ENCODE results near the gene WDFY4. TPM values are rescaled to one million over a fixed set of nuclear protein-coding genes. Genes with fewer than 3 reads are reported as not detected.

Gene WDFY4
- total RNA-seq, 2 donors from 2014 or later: not detected

DNA sequence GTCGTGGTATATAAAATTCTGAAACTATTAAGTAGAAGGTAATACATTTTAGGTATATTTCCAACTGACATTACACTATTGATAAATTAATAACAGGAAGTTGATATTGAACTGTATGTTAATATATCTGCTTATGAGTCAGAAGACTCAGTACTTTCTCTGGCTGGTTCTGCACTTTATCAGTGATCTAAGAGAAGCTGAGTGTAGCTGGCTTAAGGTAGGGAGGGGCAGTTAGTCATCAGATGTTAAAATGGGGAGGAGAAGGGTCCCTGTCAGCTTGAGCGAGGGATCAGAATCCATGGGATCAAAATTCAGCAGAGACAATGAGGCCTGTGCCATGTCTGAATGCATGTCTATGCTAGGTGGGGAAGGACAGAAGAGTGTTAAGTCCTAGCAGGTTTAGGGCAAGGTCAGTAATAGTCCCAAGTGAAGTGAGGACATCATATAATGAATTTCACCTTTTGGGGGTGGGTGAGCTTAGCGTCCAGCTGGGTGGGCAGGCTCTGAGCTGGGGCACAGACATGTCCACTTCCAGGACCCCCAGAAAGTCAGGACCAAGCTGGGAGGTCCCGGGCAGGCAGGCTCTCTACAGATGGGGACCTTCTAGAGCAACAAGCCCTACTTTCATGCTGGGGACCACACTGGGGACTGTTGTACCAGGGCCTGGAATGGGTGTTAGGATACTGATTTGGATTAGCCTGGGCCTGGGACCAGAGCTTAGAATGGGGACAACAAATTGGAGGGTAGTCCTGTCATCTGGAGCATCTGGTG, 82.9 kb downstream of the WDFY4 start:
- H3K9me3 Mint-ChIP-seq: no peaks in the 10 kb centered on the region
- no peaks in the 10 kb centered on the region for H3K9me3 ChIP-seq (ENCODE audit: control insufficient read depth, low read length)
- H3K36me3 Mint-ChIP-seq (ENCODE audit: low read depth): no peaks in the 10 kb centered on the region
- no peak overlapping the region for H3K9ac ChIP-seq (ENCODE audit: extremely low read depth, low read length, poor library complexity, severe bottlenecking)
- H3K36me3 ChIP-seq (ENCODE audit: control insufficient read depth, insufficient read depth, low read length): no peaks in the 10 kb centered on the region
- H3K27ac Mint-ChIP-seq: no peak overlapping the region
- no peak overlapping the region for H3K4me3 Mint-ChIP-seq
- H3K4me1 Mint-ChIP-seq: peaks cover 6% of the 10 kb centered on the region
- no peaks in the 10 kb centered on the region for H3K27me3 ChIP-seq (ENCODE audit: control insufficient read depth, insufficient read depth, low read length, poor library complexity, severe bottlenecking)
- H3K27ac ChIP-seq (ENCODE audit: low read depth, low read length): no peak overlapping the region
- no peak for DNase-seq
- H3K4me1 ChIP-seq (ENCODE audit: control insufficient read depth, insufficient read depth, low read length): no peaks in the 10 kb centered on the region
- 75 to 83% methylated on average over 2 to 3 of the region's 4 CpGs for WGBS, 2 experiments (ENCODE audit: insufficient coverage in 1 of 2, insufficient read length in 1 of 2)
- H3K4me3 ChIP-seq (ENCODE audit: low read length): no peak overlapping the region
- H3K27me3 Mint-ChIP-seq (ENCODE audit: insufficient read depth): peaks cover 3% of the 10 kb centered on the region
- TF ChIP-seq, protein P1, sequence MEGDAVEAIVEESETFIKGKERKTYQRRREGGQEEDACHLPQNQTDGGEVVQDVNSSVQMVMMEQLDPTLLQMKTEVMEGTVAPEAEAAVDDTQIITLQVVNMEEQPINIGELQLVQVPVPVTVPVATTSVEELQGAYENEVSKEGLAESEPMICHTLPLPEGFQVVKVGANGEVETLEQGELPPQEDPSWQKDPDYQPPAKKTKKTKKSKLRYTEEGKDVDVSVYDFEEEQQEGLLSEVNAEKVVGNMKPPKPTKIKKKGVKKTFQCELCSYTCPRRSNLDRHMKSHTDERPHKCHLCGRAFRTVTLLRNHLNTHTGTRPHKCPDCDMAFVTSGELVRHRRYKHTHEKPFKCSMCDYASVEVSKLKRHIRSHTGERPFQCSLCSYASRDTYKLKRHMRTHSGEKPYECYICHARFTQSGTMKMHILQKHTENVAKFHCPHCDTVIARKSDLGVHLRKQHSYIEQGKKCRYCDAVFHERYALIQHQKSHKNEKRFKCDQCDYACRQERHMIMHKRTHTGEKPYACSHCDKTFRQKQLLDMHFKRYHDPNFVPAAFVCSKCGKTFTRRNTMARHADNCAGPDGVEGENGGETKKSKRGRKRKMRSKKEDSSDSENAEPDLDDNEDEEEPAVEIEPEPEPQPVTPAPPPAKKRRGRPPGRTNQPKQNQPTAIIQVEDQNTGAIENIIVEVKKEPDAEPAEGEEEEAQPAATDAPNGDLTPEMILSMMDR (conservative IDR thresholded peaks at IDR 0.05): no peak

DNA sequence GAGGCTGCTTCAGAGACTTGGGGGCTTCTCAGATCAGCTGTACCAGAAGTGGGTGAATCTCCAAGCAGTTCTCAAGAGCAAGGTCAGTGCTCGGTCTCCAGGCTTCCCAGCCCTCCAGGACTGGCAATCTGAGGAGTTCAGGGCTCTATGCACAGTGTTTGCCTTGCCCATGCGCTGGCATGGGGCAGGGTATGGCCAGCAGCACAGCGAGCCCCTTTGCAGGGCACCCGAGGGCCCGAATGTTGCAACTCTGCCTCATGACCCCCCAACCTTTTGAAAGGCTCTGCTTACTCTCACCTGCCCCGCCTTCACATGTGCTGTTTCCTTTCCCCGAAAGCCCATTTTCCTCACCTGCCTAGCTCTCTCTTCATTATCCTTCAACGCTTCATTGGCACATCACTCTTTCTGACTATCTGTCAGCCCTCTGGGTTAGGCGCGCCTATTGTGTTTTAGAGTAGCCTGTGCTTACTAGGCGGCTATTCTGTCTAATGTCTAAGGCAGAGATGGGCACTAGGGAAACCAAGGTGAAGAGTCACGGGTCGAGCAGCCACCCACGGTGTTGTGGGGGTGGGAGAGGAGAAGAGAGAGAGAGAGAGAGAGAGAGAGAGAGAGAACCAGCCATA, 83.6 kb downstream of the WDFY4 start:
- H3K4me1 ChIP-seq (ENCODE audit: control insufficient read depth, insufficient read depth, low read length): no peaks in the 10 kb centered on the region
- Mint-ChIP-seq H3K4me3 (no peak overlapping the region), H3K9me3 (no peaks in the 10 kb centered on the region), H3K36me3 (ENCODE audit: low read depth) (no peaks in the 10 kb centered on the region), H3K27ac (no peak overlapping the region), H3K4me1 (peaks cover 6% of the 10 kb centered on the region), H3K27me3 (ENCODE audit: insufficient read depth) (peaks cover 3% of the 10 kb centered on the region)
- 87 to 93% methylated on average over 11 to 14 of the region's 14 CpGs for WGBS, 2 experiments (ENCODE audit: insufficient coverage in 1 of 2, insufficient read length in 1 of 2)
- TF ChIP-seq, protein P1 (conservative IDR thresholded peaks at IDR 0.05): no peak
- no peaks in the 10 kb centered on the region for H3K27me3 ChIP-seq (ENCODE audit: control insufficient read depth, insufficient read depth, low read length, poor library complexity, severe bottlenecking)
- no peak overlapping the region for H3K9ac ChIP-seq (ENCODE audit: extremely low read depth, low read length, poor library complexity, severe bottlenecking)
- no peaks in the 10 kb centered on the region for H3K9me3 ChIP-seq (ENCODE audit: control insufficient read depth, low read length)
- H3K36me3 ChIP-seq (ENCODE audit: control insufficient read depth, insufficient read depth, low read length): no peaks in the 10 kb centered on the region
- DNase-seq: peak; percentile 32
- no peak overlapping the region for H3K27ac ChIP-seq (ENCODE audit: low read depth, low read length)
- H3K4me3 ChIP-seq (ENCODE audit: low read length): no peak overlapping the region

DNA sequence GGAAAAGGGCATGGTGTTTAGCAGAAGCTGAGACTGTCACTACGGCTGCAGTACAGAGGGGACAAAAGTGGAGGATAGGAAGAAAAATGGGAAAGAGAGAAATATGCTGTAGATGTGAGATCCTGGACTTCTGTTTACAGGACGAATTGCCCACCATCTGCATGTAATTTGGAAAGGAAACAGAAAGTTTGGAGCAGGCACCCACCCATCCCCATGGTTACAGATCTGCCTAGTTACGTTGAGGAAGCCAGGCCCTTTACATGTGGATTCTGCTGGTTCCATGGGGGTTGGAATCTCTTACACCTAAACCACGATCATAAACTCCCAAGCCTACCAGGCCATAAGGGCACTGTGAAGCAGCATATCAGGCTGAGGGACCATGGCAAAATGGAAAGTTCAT, 84.3 kb downstream of the WDFY4 start:
- Mint-ChIP-seq H3K4me3 (no peak overlapping the region), H3K4me1 (peaks cover 6% of the 10 kb centered on the region), H3K27ac (no peak overlapping the region), H3K36me3 (ENCODE audit: low read depth) (no peaks in the 10 kb centered on the region), H3K27me3 (ENCODE audit: insufficient read depth) (peaks cover 3% of the 10 kb centered on the region), H3K9me3 (no peaks in the 10 kb centered on the region)
- TF ChIP-seq, protein P1 (conservative IDR thresholded peaks at IDR 0.05): no peak
- no peaks in the 10 kb centered on the region for H3K9me3 ChIP-seq (ENCODE audit: control insufficient read depth, low read length)
- H3K27ac ChIP-seq (ENCODE audit: low read depth, low read length): no peak overlapping the region
- no peak for DNase-seq
- H3K36me3 ChIP-seq (ENCODE audit: control insufficient read depth, insufficient read depth, low read length): no peaks in the 10 kb centered on the region
- no peak overlapping the region for H3K4me3 ChIP-seq (ENCODE audit: low read length)
- H3K27me3 ChIP-seq (ENCODE audit: control insufficient read depth, insufficient read depth, low read length, poor library complexity, severe bottlenecking): no peaks in the 10 kb centered on the region
- H3K9ac ChIP-seq (ENCODE audit: extremely low read depth, low read length, poor library complexity, severe bottlenecking): no peak overlapping the region
- WGBS, 2 experiments (ENCODE audit: insufficient coverage in 1 of 2, insufficient read length in 1 of 2): 94 to 97% methylated on average over 3 to 4 of the region's 4 CpGs
- no peaks in the 10 kb centered on the region for H3K4me1 ChIP-seq (ENCODE audit: control insufficient read depth, insufficient read depth, low read length)

Measured in endodermal cell (in vitro differentiated cells).